ENCODE data around the gene PTPRG. TPM values are rescaled to one million over a fixed set of nuclear protein-coding genes. Genes with fewer than 3 reads are reported as not detected.

Gene PTPRG
- total and polyA plus RNA-seq, 2 experiments from 2014 or later: 24.4 to 131 TPM

DNA sequence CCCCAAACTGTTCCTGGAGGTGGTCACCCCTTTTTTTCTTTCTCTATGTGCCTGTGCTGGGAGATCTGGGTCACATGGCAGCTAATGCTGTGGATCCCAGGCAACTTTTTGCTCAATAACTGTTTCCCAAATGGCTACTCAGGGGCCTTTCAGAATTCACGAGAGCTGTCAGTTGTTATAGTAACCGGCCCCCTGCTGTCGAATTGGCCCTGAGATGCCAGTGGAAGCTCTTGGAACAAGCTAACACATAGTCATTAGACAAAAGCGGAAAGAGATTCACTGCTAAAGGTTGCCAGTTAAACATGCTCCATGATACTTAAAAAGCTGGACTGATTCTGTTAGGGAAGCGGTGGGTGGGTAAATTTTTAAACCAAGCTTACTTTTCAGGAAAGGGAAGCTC, 667.8 kb downstream of the PTPRG start:
- peak; percentile 21 for ATAC-seq
- Mint-ChIP-seq H3K36me3 (ENCODE audit: low read depth) (peaks cover 11% of the 10 kb centered on the region; the same call in 2 of the 3 replicates), H3K27ac (no peak overlapping the region), H3K4me3 (no peak overlapping the region), H3K27me3 (ENCODE audit: insufficient read depth, low read depth, poor library complexity) (peaks cover 8% of the 10 kb centered on the region), H3K9me3 (no peaks in the 10 kb centered on the region), H3K4me1 (peaks cover 33% of the 10 kb centered on the region; the same call in 2 of the 3 replicates)
- Histone ChIP-seq H3K4me1 (ENCODE audit: insufficient read depth) (no peaks in the 10 kb centered on the region; the same call in none of the 2 replicates), H2AFZ (no peak overlapping the region), H3K9me2 (ENCODE audit: insufficient read depth) (no peaks in the 10 kb centered on the region), H3K4me3 (no peak overlapping the region), H3K27me3 (ENCODE audit: insufficient read depth) (no peaks in the 10 kb centered on the region), H3F3A (replicated peaks; ENCODE audit: low read depth) (no peaks in the 10 kb centered on the region; the same call in 1 of the 2 replicates), H3K36me3 (ENCODE audit: insufficient read depth) (no peaks in the 10 kb centered on the region), H3K4me2 (no peak overlapping the region), H3K79me2 (replicated peaks; ENCODE audit: insufficient read depth) (no peaks in the 10 kb centered on the region), H3K27ac (ENCODE audit: low read depth) (no peak overlapping the region), H4K20me1 (replicated peaks; ENCODE audit: insufficient read depth) (no peaks in the 10 kb centered on the region; the same call in 1 of the 2 replicates)
- TF ChIP-seq, protein P1, sequence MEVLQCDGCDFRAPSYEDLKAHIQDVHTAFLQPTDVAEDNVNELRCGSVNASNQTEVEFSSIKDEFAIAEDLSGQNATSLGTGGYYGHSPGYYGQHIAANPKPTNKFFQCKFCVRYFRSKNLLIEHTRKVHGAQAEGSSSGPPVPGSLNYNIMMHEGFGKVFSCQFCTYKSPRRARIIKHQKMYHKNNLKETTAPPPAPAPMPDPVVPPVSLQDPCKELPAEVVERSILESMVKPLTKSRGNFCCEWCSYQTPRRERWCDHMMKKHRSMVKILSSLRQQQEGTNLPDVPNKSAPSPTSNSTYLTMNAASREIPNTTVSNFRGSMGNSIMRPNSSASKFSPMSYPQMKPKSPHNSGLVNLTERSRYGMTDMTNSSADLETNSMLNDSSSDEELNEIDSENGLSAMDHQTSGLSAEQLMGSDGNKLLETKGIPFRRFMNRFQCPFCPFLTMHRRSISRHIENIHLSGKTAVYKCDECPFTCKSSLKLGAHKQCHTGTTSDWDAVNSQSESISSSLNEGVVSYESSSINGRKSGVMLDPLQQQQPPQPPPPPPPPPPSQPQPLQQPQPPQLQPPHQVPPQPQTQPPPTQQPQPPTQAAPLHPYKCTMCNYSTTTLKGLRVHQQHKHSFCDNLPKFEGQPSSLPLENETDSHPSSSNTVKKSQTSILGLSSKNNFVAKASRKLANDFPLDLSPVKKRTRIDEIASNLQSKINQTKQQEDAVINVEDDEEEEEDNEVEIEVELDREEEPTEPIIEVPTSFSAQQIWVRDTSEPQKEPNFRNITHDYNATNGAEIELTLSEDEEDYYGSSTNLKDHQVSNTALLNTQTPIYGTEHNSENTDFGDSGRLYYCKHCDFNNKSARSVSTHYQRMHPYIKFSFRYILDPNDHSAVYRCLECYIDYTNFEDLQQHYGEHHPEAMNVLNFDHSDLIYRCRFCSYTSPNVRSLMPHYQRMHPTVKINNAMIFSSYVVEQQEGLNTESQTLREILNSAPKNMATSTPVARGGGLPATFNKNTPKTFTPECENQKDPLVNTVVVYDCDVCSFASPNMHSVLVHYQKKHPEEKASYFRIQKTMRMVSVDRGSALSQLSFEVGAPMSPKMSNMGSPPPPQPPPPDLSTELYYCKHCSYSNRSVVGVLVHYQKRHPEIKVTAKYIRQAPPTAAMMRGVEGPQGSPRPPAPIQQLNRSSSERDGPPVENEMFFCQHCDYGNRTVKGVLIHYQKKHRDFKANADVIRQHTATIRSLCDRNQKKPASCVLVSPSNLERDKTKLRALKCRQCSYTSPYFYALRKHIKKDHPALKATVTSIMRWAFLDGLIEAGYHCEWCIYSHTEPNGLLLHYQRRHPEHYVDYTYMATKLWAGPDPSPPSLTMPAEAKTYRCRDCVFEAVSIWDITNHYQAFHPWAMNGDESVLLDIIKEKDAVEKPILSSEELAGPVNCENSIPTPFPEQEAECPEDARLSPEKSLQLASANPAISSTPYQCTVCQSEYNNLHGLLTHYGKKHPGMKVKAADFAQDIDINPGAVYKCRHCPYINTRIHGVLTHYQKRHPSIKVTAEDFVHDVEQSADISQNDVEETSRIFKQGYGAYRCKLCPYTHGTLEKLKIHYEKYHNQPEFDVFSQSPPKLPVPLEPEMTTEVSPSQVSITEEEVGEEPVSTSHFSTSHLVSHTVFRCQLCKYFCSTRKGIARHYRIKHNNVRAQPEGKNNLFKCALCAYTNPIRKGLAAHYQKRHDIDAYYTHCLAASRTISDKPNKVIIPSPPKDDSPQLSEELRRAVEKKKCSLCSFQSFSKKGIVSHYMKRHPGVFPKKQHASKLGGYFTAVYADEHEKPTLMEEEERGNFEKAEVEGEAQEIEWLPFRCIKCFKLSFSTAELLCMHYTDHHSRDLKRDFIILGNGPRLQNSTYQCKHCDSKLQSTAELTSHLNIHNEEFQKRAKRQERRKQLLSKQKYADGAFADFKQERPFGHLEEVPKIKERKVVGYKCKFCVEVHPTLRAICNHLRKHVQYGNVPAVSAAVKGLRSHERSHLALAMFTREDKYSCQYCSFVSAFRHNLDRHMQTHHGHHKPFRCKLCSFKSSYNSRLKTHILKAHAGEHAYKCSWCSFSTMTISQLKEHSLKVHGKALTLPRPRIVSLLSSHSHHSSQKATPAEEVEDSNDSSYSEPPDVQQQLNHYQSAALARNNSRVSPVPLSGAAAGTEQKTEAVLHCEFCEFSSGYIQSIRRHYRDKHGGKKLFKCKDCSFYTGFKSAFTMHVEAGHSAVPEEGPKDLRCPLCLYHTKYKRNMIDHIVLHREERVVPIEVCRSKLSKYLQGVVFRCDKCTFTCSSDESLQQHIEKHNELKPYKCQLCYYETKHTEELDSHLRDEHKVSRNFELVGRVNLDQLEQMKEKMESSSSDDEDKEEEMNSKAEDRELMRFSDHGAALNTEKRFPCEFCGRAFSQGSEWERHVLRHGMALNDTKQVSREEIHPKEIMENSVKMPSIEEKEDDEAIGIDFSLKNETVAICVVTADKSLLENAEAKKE (CRISPR knock-in tag; IDR thresholded peaks at IDR 0.05): no peak
- no peak for TF ChIP-seq NANOG (IDR thresholded peaks at IDR 0.05; ENCODE audit: borderline replicate concordance)
- no peak for TF ChIP-seq ZNF331 (CRISPR knock-in tag; IDR thresholded peaks at IDR 0.05; ENCODE audit: low read depth)
- no peak for TF ChIP-seq JUNB (IDR thresholded peaks at IDR 0.05; ENCODE audit: unreplicated experiment)
- no peak for TF ChIP-seq ZNF114 (CRISPR knock-in tag; IDR thresholded peaks at IDR 0.05)
- no peak for TF ChIP-seq EZH2 (IDR thresholded peaks at IDR 0.05; ENCODE audit: low read depth, unreplicated experiment)
- TF ChIP-seq STAT1 (IDR thresholded peaks at IDR 0.05; ENCODE audit: unreplicated experiment): no peak
- no peak for TF ChIP-seq POLR2AphosphoS5 (IDR thresholded peaks at IDR 0.05; ENCODE audit: low read depth)
- TF ChIP-seq, protein P2, sequence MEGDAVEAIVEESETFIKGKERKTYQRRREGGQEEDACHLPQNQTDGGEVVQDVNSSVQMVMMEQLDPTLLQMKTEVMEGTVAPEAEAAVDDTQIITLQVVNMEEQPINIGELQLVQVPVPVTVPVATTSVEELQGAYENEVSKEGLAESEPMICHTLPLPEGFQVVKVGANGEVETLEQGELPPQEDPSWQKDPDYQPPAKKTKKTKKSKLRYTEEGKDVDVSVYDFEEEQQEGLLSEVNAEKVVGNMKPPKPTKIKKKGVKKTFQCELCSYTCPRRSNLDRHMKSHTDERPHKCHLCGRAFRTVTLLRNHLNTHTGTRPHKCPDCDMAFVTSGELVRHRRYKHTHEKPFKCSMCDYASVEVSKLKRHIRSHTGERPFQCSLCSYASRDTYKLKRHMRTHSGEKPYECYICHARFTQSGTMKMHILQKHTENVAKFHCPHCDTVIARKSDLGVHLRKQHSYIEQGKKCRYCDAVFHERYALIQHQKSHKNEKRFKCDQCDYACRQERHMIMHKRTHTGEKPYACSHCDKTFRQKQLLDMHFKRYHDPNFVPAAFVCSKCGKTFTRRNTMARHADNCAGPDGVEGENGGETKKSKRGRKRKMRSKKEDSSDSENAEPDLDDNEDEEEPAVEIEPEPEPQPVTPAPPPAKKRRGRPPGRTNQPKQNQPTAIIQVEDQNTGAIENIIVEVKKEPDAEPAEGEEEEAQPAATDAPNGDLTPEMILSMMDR (conservative IDR thresholded peaks at IDR 0.05; ENCODE audit: low read depth in 2 of 2): no peak
- DNase-seq (ENCODE audit: low spot score): peak; percentile 55

All from GM23338 (cell line).